GM23248 (cell line): ENCODE data around the gene TRIO.

Experiments used
- EZH2 ChIP-seq: fragments of 200-600 bp; sonication (generic); IDR thresholded peaks from 2 replicates; pipeline ENCODE4 v1.6.1; 2018; ENCODE audit warnings: antibody characterized with exemption, mild to moderate bottlenecking; ENCODE audit not compliant: insufficient read depth, poor library complexity, severe bottlenecking
- EZH2phosphoT487 ChIP-seq: fragments of 200-600 bp; sonication (generic); IDR thresholded peaks from 2 replicates; pipeline ENCODE4 v1.6.1; 2018; ENCODE audit warnings: antibody characterized with exemption, moderate library complexity, mild to moderate bottlenecking, low read depth; ENCODE audit not compliant: insufficient read depth

- TF ChIP-seq EZH2phosphoT487, result no peak
- TF ChIP-seq EZH2, result no peak
Measured at GRCh38 chr5:14534773-14535172, 391.6 kb downstream of the TRIO start.
